Activated naive CD4-positive, alpha-beta T cell treated with Interleukin-2 at 50 U/mL for 16 hours (primary cell): Measurements from ENCODE around the gene KSR1.

Source experiments
- DNase-seq: peaks from one replicate; pipeline ENCODE4 v3.0.0-alpha.2; 2020

The KSR1 gene

GRCh38 chr17:27575096-27575911, 119.1 kb downstream of the KSR1 start:
- DNase-seq, result no peak

GRCh38 chr17:27575912-27576252, 119.6 kb downstream of the KSR1 start:
- DNase-seq, result no peak

GRCh38 chr17:27576477-27577083, 120.3 kb downstream of the KSR1 start:
- no peak for DNase-seq

GRCh38 chr17:27577121-27577761, 121.0 kb downstream of the KSR1 start:
- no peak for DNase-seq

GRCh38 chr17:27577884-27578717, 121.9 kb downstream of the KSR1 start:
- no peak for DNase-seq

GRCh38 chr17:27578718-27579085, 122.5 kb downstream of the KSR1 start:
- DNase-seq, result peak; percentile 62

- no peak for DNase-seq
Measured at GRCh38 chr17:27579304-27579703, 123.1 kb downstream of the KSR1 start.

- no peak for DNase-seq
Measured at GRCh38 chr17:27579897-27580321, 123.7 kb downstream of the KSR1 start.

- DNase-seq, result no peak
Measured at GRCh38 chr17:27581016-27581415, 124.8 kb downstream of the KSR1 start.

- DNase-seq, result no peak
Measured at GRCh38 chr17:27582696-27583095, 126.4 kb downstream of the KSR1 start.

- no peak for DNase-seq
Measured at GRCh38 chr17:27585153-27585681, 129.0 kb downstream of the KSR1 start.

- DNase-seq, result no peak
Measured at GRCh38 chr17:27585792-27586191, 129.5 kb downstream of the KSR1 start.

- no peak for DNase-seq
Measured at GRCh38 chr17:27586203-27586721, 130.0 kb downstream of the KSR1 start.

GRCh38 chr17:27588354-27588753, 132.1 kb downstream of the KSR1 start:
- no peak for DNase-seq

GRCh38 chr17:27590864-27591263, 134.6 kb downstream of the KSR1 start:
- DNase-seq, result no peak

GRCh38 chr17:27591986-27592385, 135.7 kb downstream of the KSR1 start:
- no peak for DNase-seq

- no peak for DNase-seq
Measured at GRCh38 chr17:27593232-27593856, 137.1 kb downstream of the KSR1 start.

- no peak for DNase-seq
Measured at GRCh38 chr17:27593857-27594255, 137.6 kb downstream of the KSR1 start.

GRCh38 chr17:27595208-27595607, 139.0 kb downstream of the KSR1 start:
- DNase-seq, result no peak

- no peak for DNase-seq
Measured at GRCh38 chr17:27596096-27596495, 139.8 kb downstream of the KSR1 start.

- DNase-seq, result no peak
Measured at GRCh38 chr17:27596566-27597187, 140.4 kb downstream of the KSR1 start.

- no peak for DNase-seq
Measured at GRCh38 chr17:27597188-27597580, 140.9 kb downstream of the KSR1 start.
